GM21786 (cell line): Measurements from ENCODE around the gene SIPA1L3.

Experiments used
- ATAC-seq: cut with Tn5 transposase; IDR thresholded peaks from one replicate; pipeline ENCODE4 v1.9.1; 2021; ENCODE audit not compliant: unreplicated experiment

SIPA1L3 gene

GRCh38 chr19:38035515-38036495 lies 128.8 kb downstream of the SIPA1L3 start:
- ATAC-seq = no peak

GRCh38 chr19:38036707-38037611 lies 130.0 kb downstream of the SIPA1L3 start:
- ATAC-seq = no peak

GRCh38 chr19:38039966-38040365 lies 133.0 kb downstream of the SIPA1L3 start:
- ATAC-seq = no peak

GRCh38 chr19:38042132-38042531 lies 135.1 kb downstream of the SIPA1L3 start:
- no peak for ATAC-seq

DNA sequence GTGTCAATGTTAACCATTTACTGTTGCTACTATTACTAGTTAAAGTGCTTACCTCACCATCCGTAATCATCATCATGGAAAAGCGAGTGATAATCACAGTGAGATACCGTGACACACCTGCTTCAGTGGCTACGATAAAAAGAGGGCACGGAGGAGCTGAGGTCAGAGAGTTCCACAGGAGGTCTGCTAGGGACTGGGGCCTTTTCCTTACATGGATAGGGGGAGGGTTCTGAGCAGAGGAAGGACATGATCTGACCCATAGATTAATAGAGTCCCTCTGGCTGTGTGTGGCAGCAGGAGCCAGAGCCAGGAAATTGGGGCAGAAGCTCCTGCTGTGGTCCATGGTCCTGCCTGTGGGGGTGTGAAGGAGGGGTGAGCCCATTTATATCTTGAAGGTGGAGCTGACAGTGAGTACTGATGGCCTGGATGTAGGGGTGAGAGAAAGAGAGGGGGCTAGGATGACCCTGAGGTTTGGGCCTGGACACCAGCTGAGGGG lies 136.7 kb downstream of the SIPA1L3 start:
- no peak for ATAC-seq

DNA sequence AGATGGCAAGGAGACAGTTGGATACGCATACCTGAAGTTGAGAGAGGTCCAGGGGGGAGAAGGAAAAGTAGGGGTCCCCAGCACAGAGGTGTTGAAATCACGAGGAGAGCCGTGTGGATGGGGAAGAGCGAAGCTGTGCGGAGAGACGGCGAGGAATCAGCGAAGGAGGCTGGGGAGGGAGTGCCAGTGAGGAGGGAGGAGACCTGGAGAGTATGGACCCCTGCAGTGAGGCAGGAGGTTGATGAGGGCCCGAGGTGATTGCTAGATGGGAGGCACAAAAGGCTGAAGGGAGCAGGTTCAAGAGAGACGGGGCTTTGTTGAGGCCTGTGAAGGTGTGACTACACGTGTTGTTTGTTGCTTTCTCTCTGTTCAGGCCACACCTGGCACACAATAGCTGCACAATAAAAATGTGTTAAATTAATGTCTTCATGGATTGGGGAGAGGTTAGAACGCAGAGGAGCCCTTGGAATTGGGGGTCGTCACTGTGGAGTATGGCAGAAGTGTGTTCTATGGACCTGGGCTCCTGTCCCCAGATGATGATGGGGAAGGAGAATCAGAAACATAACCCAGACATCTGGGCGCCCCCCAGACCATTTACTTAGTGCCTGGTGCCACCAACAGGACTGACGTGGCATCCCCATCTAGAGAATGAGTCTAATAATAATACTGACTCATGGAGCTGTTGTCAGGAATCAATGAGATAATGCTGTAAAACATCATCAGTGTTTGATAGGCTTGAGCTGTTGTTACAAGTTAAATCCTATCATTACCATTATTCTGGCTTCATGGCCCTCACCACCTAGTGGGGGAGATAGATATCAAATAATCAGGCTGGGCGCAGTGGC lies 137.5 kb downstream of the SIPA1L3 start:
- no peak for ATAC-seq

- peak; percentile 1 for ATAC-seq
Measured at GRCh38 chr19:38045554-38046253, 138.7 kb downstream of the SIPA1L3 start.

GRCh38 chr19:38046254-38047048 lies 139.4 kb downstream of the SIPA1L3 start:
- peak; percentile 35 for ATAC-seq

- no peak for ATAC-seq
Measured at GRCh38 chr19:38047049-38047438, 140.0 kb downstream of the SIPA1L3 start.

- no peak for ATAC-seq
Measured at GRCh38 chr19:38047641-38048040, 140.6 kb downstream of the SIPA1L3 start.

DNA sequence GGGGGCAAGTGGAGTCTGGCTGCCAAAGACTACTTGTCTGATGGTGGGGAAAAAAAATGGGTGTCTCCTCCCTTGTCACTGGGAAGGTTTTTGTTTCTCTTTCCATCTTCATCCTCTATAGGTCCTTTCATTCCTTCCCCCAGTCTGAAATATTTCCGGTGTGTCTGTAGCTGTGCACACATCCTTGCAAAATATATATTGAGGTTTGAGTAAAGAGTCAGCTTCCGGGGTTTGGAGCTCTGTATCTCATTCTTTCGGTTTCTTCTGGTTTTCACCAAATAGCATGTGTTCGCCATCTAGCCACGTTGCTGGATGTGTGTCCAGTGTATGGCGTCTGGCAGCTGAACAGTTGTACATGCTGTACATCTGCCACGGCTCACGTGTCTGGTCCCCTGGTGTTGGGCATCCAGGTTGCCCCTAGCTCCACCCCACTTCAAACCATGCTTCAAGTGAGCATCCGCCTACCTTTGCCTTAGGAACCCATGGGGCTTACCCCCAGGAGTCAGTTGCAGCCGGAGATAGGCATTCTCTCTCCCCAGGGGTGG lies 142.2 kb downstream of the SIPA1L3 start:
- peak; percentile 43 for ATAC-seq

GRCh38 chr19:38055010-38055409 lies 148.0 kb downstream of the SIPA1L3 start:
- ATAC-seq = no peak

DNA sequence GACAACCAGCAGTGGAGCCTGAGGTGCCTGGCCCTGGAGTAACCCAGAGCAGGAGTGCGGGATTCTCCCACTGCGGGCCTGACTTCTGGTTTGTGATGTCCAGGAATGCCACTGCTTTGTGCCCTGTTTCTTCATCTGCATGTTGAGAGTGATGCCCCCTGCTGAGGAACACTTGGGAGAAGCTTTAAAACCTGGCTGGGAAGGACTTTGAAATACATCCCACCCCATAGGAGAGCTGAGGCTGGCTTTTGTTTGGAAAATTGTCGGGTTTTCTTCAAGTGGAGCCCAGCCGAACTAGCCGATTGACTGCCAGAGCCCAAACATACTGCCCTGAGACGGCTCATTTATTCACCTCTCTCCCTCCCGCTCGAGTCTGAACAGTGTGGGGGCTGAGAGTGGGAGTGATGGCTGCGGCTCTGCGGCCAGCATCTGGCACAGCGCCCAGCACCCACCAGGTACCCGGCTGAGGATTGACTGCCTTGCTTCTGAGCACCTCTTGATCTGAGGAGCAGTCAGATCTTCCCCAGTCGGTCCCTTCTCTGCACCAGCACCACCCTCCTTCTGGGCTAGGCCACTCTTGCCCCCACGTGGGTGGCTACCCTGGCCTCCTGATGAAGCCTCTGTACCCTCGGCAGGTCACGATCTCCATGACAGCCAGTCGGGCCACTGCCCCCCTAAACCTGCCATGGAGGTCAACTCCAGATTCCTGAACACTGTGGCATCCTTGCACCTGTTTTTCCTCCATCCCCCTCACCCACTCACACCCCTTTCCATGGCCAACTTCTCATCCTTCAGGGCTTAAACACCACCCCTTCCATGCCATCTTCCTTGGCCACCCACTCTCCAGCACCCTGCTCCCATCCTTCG lies 148.9 kb downstream of the SIPA1L3 start:
- no peak for ATAC-seq

DNA sequence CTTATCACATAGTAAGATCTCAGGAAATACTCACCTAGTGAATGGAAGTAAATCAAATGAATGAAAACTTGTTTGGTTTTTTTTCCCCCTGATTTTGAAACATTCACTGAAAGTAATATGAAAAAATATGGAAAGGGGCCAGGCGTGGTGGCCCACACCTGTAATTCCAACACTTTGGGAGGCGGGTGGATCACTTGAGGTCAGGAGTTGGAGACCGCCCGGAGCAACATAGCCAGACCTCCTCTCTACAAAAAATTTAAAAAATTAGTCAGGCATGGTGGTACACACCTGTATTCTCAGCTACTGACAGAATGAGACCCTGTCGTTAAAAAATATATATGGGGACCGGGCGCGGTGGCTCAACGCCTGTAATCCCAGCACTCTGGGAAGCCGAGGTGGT lies 149.6 kb downstream of the SIPA1L3 start:
- ATAC-seq = no peak

GRCh38 chr19:38057959-38058690 lies 151.1 kb downstream of the SIPA1L3 start:
- ATAC-seq = no peak

GRCh38 chr19:38059897-38060296 lies 152.9 kb downstream of the SIPA1L3 start:
- no peak for ATAC-seq

GRCh38 chr19:38060331-38060730 lies 153.3 kb downstream of the SIPA1L3 start:
- no peak for ATAC-seq
